ENCODE measurements around the gene B4GALT1.
"Not testable (repeated sequence)": the region's sequence is repeated elsewhere in the genome, so short reads cannot be mapped to it uniquely, and the experiment has no call there.

B4GALT1 gene

DNA sequence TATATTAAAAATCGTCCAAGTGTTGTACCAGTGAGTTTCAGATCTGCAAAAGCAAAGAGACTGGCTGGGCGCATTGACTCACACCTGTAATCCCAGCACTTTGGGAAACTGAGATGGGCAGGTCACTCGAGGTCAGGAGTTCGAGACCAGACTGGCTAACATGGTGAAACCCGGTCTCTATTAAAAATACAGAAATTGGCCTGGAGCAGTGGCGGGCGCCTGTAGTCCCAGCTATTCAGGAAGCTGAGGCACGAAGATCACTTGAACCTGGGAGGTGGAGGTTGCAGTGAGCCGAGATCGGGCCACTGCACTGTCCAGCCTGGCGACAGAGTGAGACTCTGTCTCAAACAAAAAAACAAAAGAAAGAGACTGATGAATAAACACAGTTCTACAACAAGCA is 18.3 kb upstream of the B4GALT1 start:
- no peak for DNase-seq (ENCODE audit: low read depth in 3 of 3)

DNA sequence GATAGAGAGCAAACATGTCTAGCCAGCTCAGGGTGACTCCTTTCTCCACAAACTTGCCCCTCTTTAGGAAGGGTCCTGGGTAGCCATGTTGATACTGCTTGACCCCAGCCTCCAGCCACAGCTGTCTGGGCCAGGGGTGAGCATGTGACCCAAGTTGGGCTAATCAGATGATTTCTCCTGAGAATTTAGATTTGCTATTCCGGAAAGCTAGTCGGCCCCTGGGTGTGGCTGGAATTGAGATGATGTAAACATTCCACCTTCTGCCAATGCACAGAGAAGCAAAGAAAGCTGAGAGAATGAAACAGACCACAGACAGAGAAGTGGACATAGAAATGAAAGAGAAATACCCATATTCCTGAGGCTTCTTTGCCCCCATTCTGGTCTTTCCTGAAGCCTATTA is 17.8 kb upstream of the B4GALT1 start:
- DNase-seq (ENCODE audit: low read depth in 3 of 3): no peak

DNA sequence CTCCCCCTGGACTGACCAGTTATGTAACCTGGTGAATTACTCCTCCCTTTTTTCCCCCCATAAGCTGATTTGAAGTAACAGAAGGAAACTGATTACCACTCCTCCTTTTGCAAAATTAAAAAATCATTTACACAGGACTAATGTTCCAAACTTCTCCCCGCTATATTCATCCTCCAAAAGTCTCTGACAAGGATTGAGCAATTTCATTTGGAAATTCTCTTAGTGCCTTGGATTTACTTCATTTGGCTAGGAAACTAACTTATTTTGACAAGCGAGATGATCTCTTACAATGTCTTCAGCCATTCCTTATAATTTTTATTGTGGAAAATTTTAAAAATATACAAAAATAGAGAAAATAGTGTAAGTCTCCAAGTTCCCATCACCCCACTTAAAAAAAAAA is 15.4 kb upstream of the B4GALT1 start:
- no peak for DNase-seq (ENCODE audit: low read depth in 3 of 3)

DNA sequence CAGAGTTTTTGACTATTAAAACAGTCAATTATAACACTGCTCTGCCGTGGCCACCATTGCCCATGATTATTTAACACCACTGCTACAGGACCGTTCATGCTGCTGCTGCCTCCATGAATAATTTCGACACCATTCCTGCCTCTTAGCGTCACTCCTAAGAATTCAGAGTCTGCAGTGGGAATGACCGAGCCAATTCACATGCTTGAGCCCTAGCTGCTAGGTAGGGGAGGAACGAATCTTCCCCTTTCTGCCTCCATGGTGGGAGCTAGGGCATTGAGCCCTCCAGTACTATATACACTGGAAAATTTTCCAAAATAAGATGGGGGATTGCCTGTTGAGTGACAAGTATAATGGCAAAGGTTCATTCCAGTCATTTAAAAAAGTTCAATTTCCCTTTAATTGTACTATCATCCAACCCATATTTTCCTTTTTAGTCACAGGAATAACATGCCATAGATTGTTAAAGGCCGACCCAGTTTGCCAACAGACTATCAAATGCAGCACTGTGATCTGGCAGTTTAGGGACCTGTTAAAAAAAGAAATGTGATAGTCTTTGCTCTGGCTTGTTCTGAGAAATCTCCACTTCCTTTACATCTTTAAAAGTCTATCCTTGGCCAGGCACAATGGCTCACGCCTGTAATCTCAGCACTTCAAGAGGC is 13.5 kb upstream of the B4GALT1 start:
- DNase-seq (ENCODE audit: low read depth in 3 of 3): no peak

DNA sequence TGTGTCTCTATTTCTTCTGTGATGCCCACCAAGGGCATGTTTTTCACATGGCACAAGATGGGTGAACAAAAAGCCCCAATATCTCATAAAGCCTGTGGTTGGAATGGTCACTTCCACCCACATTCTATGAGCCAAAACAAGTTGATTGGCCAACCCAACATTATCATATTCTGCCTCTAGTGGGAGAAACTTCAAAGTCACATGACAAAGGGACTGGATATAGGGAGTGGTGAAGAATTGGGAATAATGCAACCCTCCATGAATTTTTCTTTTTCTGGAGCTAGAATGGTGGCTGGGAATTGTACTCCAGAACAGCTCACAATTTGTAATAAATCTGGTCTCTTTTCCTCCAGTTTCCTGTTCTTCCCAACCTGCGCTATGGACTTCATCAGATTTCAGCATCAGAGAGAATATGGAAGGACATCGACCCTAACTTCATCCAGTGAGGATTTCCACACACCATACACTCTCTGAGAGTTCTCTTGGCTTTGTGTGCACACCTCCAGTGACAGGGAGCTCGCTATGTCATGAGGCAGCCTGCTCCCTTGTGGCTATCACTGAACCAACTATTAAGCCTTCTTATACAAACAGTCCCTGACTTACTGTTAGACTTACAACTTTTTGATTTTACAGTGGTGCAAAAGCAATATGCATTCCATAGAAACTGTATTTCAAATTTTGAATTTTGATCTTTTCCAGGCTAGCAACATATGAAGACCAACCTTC is 12.0 kb upstream of the B4GALT1 start:
- no peak for DNase-seq (ENCODE audit: low read depth in 3 of 3)

DNA sequence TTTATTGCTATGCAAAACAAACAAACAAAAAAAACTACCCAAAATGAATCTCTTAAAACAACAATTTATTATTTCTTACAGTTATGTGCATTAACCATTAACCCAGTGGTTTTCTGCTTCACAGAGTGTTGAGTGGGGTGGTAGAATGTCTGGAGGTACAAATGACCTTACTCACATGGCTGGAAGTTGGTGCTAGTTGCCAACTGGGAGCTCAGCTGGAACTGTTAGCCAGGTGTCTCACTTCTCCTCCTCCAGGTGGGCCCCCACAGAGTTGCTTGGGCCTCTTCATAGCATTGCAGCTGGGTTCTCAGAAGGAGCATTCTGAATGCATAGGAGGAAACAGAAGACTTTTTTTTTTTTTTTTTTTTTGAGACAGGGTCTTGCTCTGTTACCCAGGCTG is 10.5 kb upstream of the B4GALT1 start:
- DNase-seq (ENCODE audit: low read depth in 3 of 3): no peak

DNA sequence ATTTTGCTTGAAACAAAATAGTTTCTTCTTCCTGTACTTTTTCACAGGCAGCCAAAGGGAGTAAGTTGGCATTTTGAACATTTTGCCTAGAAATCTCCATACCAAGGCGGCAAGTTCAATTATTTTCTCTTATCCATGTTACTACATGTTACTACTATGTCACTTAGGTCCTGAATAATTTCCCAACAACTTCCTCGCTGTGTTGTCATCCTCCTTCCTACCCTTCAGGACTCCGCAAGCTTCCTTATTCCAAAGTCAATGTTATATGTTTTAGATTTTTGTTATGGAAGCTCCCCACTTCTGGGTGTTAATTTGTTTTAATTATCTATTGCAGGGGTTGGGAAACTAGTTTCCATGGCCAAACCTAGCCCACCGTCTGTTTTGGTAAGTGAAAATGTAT is 9.9 kb upstream of the B4GALT1 start:
- no peak for DNase-seq (ENCODE audit: low read depth in 3 of 3)

DNA sequence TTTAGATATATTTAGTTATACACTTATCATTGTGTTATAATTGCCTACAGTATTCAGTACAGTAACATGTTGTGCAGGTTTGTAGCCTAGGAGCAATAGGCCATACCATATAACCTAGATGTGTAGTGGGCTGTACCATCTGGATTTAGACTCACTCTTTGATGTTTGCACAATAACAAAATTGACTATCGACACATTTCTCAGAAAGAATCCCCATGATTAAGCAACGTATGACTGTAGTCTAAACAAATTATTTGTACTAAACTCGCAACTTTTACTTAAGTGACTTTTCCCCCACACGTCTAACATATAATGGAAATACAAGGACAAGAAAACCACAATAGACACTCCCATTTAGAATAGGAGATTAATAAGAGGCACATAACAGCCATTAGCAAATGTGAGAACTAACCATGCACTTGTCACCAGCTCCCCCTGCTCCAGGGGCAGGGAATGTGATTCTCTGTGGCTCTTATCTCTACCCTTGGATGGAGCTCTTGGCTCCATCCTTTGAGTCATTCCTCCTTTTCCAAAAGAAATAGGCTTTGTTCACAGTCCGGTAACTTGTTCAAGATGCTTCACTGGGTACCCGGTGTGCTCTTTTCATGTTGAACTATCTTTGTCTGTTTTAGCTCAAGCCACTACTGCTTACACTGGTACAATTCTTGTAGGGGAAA is 8.7 kb upstream of the B4GALT1 start:
- DNase-seq (ENCODE audit: low read depth in 3 of 3): no peak

DNA sequence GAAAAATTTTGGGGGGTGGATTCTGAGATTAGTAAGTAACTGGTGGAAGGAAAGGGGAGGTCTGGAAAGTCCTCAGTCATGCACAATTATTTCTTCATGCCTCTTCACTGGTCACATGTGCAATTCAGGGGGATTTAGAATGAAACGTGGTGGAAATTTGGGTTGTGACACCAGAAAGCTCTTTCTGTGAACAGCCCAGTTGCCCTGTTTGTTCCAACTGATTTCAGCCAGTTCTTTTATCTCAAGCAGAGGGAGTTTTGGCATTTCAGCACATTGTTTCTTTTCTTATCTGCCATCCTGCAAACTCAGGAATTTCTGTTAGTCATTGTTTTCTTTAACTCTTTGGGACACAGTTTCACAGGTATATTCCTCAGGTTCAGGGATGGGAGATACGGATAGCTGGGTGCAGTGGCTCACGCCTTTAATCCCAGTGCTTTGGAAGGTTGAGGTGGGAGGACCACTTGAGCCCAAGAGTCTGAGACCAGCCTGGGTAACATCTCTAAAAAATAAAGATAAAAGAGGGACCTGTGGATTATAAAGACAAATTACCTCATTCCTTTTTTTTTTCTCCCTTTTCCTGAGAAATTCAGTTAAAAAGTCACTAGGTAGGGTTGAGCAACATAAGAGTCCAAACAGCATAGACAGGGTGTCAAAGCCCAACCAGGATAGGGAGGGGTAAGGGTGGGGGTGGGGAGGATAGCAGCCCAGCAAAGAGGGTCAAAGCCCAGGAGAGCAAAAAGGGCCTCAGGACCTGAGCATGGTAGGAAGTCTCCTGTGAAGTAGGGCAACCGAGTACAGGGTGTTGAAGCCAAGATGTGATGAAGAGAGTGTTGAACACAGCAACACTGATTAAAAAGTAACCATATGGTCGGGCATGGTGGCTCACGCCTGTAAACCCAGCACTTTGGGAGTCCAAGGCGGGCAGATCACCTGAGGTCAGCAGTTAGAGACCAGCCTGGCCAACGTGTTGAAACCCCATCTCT is 5.4 kb upstream of the B4GALT1 start:
- DNase-seq (ENCODE audit: low read depth in 3 of 3): no peak

DNA sequence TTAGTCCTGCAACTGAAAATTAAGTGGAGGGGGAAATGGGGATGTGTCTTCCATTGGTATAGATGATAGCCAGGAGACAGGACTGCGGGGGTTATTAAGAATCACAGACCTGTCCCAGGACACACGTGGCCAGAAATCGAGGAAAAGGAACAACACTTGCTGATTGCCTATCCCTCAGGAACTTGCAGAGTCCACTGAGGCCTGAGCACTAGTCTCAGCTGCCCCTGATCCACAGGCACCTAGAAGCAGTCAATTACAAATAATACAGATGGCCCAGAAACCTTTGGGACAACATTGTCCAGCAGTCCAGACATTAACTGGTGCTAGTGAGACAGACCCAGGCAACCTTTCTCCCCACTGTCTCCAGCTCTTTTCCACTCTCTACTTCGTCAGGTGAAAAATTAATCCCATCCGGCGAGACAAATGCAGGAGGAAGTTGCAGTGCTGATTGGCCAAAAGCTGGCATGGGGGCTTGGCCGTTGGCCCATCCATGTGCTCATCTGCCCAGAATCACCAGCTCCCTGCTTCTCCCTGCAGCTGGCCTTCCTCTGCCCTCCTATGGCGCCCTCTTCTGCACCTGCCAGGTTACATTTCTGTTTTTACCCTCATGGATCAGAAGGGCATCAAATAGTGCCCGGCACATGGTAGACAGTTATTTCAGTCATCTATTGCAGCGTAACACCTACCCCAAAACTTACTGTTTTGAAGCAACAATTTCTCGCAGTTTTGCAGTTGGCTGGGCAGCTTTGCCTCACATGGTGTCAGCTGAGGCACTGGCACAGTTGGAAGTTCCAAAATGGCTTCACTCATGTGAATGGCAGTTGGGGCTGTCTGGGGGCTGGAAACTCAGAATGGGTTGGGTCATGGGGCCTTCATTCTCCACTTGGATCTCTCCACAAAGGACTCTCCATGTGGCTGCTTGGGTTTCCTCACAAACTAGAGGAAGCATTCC is 3.6 kb upstream of the B4GALT1 start:
- no peak for DNase-seq (ENCODE audit: low read depth in 3 of 3)

DNA sequence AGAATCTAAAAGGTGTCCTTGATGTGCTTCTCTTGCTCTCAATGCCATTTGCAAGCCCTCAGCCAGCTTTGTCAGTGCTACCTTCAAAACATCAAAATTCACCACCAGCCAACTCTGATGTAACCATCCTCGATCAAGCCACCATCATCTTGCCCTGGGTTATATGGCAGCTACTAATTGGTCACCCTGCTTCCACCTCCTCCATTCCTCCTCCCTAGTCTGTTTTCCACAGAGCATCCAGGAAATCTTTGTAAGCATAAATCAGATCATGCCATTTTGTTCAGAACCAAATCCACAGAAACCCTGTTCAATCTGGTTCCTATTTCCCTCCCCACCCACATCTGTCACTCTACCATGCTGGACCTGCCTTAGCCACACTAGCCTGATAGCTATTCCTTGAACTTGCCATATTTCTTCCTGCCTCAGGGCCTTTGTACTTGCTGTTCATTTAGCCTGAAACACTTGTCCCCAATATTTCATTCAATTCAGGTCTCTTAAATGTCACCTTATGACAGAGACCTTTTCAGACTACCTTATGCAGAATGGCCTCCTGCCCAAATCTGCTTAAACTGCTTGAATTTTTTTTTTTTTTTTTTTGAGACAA is 1.9 kb upstream of the B4GALT1 start:
- no peak for DNase-seq (ENCODE audit: low read depth in 3 of 3)

DNA sequence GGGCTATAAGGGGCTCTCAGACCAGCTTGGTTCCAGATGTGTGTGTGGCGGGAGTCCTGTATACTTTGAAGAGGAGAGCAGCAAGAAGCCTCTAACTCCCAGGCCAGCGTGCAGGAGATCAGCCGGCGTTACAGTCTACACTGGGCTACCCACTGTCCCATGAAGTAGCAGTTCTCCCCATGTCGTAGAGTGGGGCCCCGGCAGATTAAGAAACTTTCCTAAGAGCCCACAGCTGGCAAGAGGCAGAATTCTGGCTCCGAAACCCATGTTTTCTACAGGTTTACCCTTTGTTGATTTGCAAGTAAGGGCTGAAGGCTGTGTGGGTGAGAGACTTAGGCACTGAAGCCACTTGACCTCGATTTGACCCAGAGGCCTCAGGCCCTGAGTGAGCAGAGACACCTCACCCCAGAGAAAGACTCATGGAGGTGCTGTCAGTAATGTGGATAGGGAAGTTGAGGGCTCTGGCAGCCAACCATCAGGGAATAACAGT is 881 bp upstream of the B4GALT1 start:
- no peak for DNase-seq (ENCODE audit: low read depth in 3 of 3)

DNA sequence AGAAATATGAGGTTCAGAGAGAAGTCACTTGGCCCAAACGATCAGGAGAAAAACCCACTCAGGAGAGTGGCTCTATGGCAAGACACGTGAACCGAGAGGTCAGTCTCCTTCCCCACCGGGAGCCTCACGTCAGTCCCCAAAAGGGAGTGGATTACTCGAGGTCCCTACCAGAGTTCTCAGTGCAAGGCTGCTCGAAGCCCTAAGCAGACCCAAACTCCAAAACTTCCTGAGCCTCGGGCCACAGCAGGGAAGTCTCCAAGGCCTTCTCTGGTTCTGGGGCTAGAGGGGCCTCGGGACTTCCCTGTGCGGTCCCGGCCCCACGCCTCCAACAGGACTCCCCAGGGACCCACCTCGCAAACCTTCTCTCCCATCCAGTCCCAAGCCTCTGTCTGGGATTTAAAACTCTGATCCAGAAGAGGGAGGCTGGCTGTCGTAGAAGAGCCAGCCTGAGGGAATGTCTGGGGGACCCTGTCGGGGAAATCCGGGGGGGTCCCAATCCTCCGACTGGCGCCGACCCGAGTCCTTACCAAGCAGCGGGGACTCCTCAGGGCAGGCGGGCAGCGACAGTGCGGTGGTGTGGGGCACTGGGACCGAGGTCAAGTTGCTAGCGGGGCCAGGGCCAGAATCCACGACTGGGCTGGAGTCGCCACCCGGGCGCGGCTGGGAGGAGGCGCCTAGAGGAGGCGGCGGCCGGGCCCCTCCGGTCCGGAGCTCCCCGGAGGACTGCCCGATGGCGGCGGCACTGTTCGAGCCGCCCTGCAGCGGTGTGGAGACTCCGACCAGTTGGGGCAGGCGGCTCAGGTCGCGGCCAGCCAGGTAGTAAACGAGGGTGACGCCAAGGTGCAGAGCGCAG is 679 bp downstream of the B4GALT1 start:
- DNase-seq (ENCODE audit: low read depth in 3 of 3): no peak

DNA sequence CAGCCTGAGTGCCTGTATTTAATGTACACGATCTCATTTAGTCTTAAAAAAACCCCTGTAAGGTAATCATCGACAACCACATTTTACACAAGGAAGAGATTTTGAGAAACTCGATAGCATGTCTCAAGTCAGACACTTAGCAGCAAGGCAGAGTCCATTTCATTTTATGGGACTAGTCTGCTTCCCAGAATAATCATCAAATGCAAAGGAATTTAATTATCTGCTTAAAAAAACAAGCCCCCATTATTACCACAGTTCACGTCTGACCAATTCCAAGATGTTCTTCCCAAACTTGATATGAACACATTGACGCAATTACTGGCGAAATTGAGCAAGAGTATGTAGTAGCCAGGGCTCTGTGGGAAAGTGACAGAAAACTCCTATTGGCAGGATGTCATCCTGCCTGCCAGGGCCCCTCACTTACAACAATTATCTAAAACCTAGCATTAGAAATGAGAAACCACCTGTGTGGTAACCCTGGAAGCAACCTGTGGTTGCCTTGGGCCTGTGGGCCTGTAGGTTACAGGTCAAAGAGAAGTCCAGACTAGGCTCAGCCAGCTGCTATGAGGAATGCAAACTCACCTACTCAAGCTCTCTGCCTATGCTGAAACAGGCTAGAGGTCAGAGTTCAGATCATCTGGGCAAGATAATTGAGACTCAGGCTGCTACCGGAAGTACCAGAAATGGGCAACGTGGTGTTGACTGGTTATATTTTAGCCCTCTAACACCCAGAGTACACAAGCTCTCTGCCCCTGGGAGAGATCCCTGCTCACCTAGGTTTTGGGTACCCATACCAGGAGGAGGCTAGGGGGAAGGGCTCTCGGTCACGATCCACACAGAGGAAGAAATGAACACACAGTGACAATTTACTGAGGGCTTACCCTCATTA is 1.6 kb downstream of the B4GALT1 start:
- DNase-seq (ENCODE audit: low read depth in 3 of 3): no peak

DNA sequence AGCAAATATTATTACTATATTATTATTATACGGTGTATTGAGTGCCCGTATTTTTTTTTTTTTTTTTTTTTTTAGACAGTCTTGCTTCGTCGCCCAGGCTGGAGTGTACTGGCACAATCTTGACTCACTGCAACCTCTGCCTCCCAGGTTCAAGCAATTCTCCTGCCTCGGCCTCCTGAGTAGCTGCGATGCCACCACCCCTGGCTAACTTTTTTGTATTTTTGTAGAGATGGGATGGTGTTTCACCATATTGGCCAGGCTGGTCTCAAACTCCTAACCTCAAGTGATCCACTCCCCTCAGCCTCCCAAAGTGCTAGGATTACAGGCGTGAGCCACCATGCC is 2.2 kb downstream of the B4GALT1 start:
- DNase-seq (ENCODE audit: low read depth in 3 of 3): not testable (repeated sequence)

DNA sequence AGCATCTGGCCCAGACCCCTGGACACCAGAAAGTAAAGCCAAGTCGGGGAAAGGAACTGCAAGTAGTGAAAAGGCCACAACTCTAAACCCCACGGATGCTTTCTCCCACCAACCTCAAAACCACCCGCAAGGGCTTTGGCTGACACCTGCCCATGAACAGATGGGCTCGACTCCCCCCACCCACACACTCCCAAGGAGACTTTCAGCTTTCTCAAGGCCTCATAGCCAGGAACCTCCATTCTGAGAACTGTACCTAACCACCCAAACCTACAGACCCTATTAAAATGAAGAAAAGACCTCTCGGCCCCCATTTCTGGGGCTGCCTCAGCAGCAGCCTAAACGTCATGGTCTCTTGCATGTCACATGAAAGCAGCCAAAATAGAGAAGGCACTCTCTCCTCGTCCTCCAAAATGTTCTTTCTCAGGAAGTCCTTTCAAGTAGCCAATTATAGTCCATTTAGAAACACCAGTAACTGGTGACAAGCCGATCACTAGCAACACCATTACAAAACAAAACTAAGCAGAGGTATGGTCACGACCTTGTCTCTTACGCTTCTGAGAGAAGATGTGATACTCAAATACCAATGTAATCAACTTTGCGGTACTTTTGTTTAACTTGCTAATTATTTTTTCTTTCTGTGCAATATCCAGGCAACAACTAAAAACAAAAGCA is 2.9 kb downstream of the B4GALT1 start:
- no peak for DNase-seq (ENCODE audit: low read depth in 3 of 3)

DNA sequence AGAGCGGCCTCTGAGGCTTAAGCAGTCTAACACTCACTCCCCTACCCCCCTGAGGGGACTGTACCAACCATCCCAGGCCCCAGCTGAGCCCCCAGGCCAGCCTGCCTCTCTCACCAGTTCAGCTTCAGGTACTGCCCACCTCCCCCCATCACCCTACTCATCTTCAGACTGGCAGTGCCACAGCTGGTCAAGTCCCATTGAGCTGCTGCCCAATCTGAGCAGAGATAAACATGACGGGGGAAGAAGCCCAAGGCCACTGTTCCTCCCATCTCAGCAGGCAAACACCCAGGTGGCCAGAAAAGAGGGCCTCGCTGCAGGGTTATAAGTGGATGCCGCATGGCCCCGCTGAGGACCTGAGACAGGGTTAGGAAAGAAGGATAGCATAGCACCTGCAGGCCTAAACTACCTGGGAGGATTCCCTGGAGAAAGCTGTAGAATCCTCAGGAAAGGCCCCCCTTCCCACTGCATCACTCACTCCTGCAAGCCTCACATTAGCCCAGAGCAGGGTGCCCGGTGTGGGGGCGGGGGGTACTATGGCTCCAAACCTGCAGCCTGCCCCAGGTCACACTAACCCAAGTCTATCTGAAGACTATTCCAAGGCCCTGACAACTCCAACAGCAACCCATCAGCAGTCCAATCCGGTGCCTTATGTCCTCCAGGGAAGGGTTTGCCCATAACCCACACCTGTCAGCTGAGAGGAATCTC is 3.6 kb downstream of the B4GALT1 start:
- no peak for DNase-seq (ENCODE audit: low read depth in 3 of 3)
